T-helper 1 cell treated with Interleukin-12 subunit alpha and Interleukin-12 subunit beta and Interleukin-4 antibody, amounts not matched to agents 30 μg/mL and 1 μg/mL, for 36 hours (primary cell): Measurements from ENCODE around the gene MAEA.
"Not testable (repeated sequence)": the region's sequence is repeated elsewhere in the genome, so short reads cannot be mapped to it uniquely, and the experiment has no call there.

Source experiments
- H3K27ac Mint-ChIP-seq: one replicate; pipeline ENCODE4 v1.8.0; 2021; ENCODE audit warnings: mild to moderate bottlenecking, mixed read lengths
- H3K27me3 Mint-ChIP-seq: one replicate; pipeline ENCODE4 v1.8.0; 2021; ENCODE audit warnings: low read depth, mixed read lengths
- H3K36me3 Mint-ChIP-seq: one replicate; pipeline ENCODE4 v1.8.0; 2021; ENCODE audit warnings: low read depth, mixed read lengths
- H3K4me1 Mint-ChIP-seq: one replicate; pipeline ENCODE4 v1.8.0; 2021; ENCODE audit warnings: low read depth, mixed read lengths
- H3K4me3 Mint-ChIP-seq: one replicate; pipeline ENCODE4 v1.8.0; 2021; ENCODE audit warnings: mild to moderate bottlenecking, moderate library complexity, mixed read lengths
- H3K9me3 Mint-ChIP-seq: one replicate; pipeline ENCODE4 v1.8.0; 2021; ENCODE audit warnings: mixed read lengths

The MAEA gene

DNA sequence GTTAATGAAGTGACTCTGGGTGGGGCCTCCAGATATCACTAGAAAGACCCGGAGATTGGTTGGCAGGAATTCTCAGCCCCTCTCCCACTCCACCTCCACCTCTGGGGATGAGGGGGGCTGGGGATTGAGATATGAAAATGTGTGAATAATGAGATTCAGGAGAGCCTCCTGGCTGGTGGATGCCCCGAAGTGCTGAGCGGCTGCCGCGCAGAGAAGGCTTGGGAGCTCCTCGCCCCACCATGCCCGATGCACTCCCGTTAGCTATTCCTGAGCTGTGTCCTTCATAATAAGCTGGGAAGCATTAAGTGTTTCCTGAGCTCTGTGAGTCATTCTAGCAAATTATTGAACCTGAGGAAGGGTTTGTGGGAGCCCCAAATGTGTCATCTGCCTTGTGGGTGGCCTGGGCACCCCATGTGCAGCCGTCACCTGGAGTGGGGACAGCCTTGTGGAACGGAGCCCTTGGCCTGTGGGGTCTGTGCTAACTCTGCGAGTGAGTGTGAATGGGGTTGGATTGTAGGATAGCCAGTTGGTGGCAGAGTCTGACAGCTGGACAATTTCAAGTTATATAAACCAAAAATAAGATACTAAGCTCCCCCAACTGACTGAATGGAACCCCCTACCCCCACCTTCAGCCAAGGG lies 4.4 kb upstream of the MAEA start:
- Mint-ChIP-seq H3K9me3 (peaks cover 9% of the 10 kb centered on the region), H3K27ac (no peak overlapping the region), H3K4me1 (peaks cover 7% of the 10 kb centered on the region), H3K36me3 (peaks cover 2% of the 10 kb centered on the region), H3K27me3 (no peaks in the 10 kb centered on the region), H3K4me3 (no peak overlapping the region)

GRCh38 chr4:1285790-1286553 lies 3.7 kb upstream of the MAEA start:
- Mint-ChIP-seq H3K4me1 (peaks cover 12% of the 10 kb centered on the region), H3K27me3 (no peaks in the 10 kb centered on the region), H3K4me3 (no peak overlapping the region), H3K27ac (no peak overlapping the region), H3K9me3 (peaks cover 9% of the 10 kb centered on the region), H3K36me3 (peaks cover 2% of the 10 kb centered on the region)

GRCh38 chr4:1288786-1289185 lies 905 bp upstream of the MAEA start:
- Mint-ChIP-seq H3K4me1 (peaks cover 28% of the 10 kb centered on the region), H3K36me3 (peaks cover 9% of the 10 kb centered on the region), H3K4me3 (peak overlapping the region; percentile 79), H3K27ac (peak overlapping the region; percentile 82), H3K27me3 (no peaks in the 10 kb centered on the region), H3K9me3 (peaks cover 5% of the 10 kb centered on the region)

DNA sequence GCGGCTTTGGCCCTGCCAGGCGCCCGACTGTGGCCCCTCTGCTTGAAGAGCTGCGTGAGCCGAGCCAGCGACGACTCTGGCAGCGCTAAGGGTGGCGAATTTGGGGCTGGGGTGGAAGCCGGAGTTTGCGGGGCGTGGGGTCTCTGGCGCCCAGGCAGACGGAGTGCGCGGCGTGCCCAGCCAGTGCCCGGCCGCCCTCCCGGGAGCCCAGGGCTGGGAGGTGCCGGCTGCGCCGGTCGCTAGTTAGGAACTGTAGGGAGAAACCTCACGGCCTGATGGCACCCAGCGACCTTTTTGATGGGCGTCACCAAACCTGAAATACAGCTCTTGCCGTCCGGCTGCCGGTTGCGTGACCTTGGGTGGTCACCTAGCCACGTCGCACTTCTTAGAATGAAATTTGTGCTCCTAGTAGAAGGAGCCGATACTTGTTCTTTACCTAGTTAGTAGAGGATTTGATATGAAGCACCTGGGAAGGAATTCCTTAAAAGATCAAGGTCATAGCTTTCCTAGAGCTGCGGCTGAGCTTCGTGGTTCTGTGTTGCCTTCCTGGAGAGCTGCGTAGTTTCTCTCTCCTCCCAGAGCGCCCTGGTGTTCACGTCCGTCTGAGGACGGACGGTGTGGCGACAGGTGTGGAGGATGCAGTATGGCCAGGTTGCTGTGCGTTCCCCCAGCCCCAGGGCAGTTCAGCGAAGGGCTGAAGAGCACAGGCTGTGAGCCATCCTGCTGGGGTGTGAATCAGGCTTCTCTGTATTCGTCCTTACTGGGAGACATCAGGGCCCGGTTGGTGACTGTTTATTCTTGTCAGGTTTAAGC lies 680 bp downstream of the MAEA start:
- peaks cover 5% of the 10 kb centered on the region for H3K9me3 Mint-ChIP-seq
- peak overlapping the region; percentile 79 for H3K27ac Mint-ChIP-seq
- H3K27me3 Mint-ChIP-seq, result no peaks in the 10 kb centered on the region
- peak overlapping the region; percentile 87 for H3K4me3 Mint-ChIP-seq
- peaks cover 9% of the 10 kb centered on the region for H3K36me3 Mint-ChIP-seq
- peaks cover 29% of the 10 kb centered on the region for H3K4me1 Mint-ChIP-seq

GRCh38 chr4:1291091-1291490 lies 1.4 kb downstream of the MAEA start:
- Mint-ChIP-seq H3K4me1 (peaks cover 29% of the 10 kb centered on the region), H3K27me3 (no peaks in the 10 kb centered on the region), H3K4me3 (peak overlapping the region; percentile 87), H3K36me3 (peaks cover 9% of the 10 kb centered on the region), H3K27ac (peak overlapping the region; percentile 79), H3K9me3 (peaks cover 4% of the 10 kb centered on the region)

DNA sequence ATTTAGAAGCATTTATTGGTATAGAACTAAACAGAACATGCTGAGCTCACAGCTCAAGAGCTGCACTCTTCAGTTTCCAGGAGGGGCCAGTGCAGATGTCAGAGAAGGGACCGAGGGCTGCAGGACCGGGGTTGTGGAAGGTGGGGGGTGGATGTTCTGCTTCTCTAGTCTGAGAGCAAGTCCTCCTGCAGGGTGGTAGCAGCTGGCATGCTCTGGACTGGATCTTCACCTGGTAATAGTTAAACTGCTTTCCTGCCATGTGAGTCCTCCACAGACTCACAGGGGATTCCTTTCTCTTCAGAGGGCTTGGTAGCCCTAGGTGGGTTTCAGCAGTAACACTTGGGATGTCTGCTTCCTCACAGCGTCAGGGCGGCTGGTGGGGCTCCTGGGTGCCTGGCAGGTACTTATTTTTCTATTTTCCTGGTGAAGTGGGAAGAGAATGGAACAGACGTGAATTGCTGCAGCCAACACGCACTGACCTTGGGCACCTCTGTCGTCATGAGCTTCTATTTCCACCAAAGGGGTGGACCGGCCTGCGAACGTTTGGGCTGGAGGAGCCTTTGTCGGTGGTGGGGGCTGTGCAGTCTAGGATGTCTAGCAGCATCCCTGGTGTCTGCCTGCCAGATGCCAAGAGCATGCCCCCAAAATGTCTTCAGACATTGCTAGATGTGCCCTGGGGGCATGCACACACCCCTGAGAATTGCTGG lies 2.5 kb downstream of the MAEA start:
- H3K27me3 Mint-ChIP-seq, result no peaks in the 10 kb centered on the region
- H3K4me3 Mint-ChIP-seq, result peak overlapping the region; percentile 28
- no peak overlapping the region for H3K27ac Mint-ChIP-seq
- H3K36me3 Mint-ChIP-seq, result peaks cover 6% of the 10 kb centered on the region
- no peaks in the 10 kb centered on the region for H3K9me3 Mint-ChIP-seq
- H3K4me1 Mint-ChIP-seq, result peaks cover 34% of the 10 kb centered on the region

- not testable (repeated sequence) for H3K27ac Mint-ChIP-seq, H3K36me3 Mint-ChIP-seq
- H3K4me1 Mint-ChIP-seq, result peaks cover 36% of the 10 kb centered on the region
Measured at GRCh38 chr4:1292703-1293011, 3.0 kb downstream of the MAEA start.

GRCh38 chr4:1293531-1293941 lies 3.8 kb downstream of the MAEA start:
- H3K36me3 Mint-ChIP-seq, result peaks cover 14% of the 10 kb centered on the region
- no peaks in the 10 kb centered on the region for H3K27me3 Mint-ChIP-seq
- no peak overlapping the region for H3K4me3 Mint-ChIP-seq
- H3K9me3 Mint-ChIP-seq, result no peaks in the 10 kb centered on the region
- peak overlapping the region; percentile 15 for H3K27ac Mint-ChIP-seq
- peaks cover 37% of the 10 kb centered on the region for H3K4me1 Mint-ChIP-seq

More at GRCh38 chr4:1292703-1293011, 3.0 kb downstream of the MAEA start:
- H3K4me3 Mint-ChIP-seq, H3K27me3 Mint-ChIP-seq, H3K9me3 Mint-ChIP-seq: not testable (repeated sequence)

- H3K27ac Mint-ChIP-seq, result no peak overlapping the region
Measured at GRCh38 chr4:1293991-1294390, 4.3 kb downstream of the MAEA start.

GRCh38 chr4:1294424-1294823 lies 4.7 kb downstream of the MAEA start:
- Mint-ChIP-seq H3K4me1 (peaks cover 36% of the 10 kb centered on the region), H3K27me3 (no peaks in the 10 kb centered on the region), H3K4me3 (no peak overlapping the region), H3K27ac (no peak overlapping the region), H3K9me3 (no peaks in the 10 kb centered on the region), H3K36me3 (peaks cover 16% of the 10 kb centered on the region)

More at GRCh38 chr4:1293991-1294390, 4.3 kb downstream of the MAEA start:
- Mint-ChIP-seq H3K36me3 (peaks cover 14% of the 10 kb centered on the region), H3K27me3 (no peaks in the 10 kb centered on the region), H3K4me1 (peaks cover 33% of the 10 kb centered on the region), H3K4me3 (no peak overlapping the region), H3K9me3 (no peaks in the 10 kb centered on the region)

GRCh38 chr4:1294891-1295290 lies 5.2 kb downstream of the MAEA start:
- H3K4me1 Mint-ChIP-seq, result peaks cover 38% of the 10 kb centered on the region
- H3K27ac Mint-ChIP-seq, result no peak overlapping the region
- peaks cover 19% of the 10 kb centered on the region for H3K36me3 Mint-ChIP-seq
- no peaks in the 10 kb centered on the region for H3K27me3 Mint-ChIP-seq
- no peaks in the 10 kb centered on the region for H3K9me3 Mint-ChIP-seq
- H3K4me3 Mint-ChIP-seq, result no peak overlapping the region

DNA sequence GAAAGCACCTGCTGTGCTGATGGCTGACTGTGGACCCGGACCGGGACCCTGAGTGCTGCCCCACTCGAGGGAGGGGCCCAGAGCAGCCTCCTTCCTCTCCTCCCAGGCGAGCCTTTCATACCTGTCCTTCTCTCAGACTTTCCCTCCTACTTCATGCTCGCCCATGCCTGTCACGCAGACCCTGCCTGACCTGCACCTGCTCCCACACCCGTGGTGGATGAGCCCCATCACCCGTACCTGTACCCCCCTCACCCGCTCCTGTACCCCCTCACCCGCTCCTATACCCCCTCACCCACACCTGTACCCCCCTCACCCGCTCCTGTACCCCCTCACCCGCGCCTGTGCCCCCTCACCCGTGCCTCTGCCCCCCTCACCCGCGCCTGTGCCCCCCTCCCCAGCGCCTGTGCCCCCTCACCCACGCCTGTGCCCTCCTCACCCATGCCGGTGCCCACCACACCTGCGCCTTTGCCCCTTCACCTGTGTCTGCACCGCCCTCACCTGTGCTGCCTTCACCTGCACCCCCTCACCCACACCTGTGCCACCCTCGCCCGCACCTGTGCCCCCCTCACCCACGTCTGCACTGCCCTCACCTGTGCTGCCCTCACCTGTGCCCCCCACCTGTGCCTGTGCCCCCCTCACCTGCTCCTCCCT lies 5.8 kb downstream of the MAEA start:
- H3K4me1 Mint-ChIP-seq, result peaks cover 37% of the 10 kb centered on the region
- H3K27ac Mint-ChIP-seq, result no peak overlapping the region
- H3K4me3 Mint-ChIP-seq, result no peak overlapping the region
- H3K36me3 Mint-ChIP-seq, result peaks cover 22% of the 10 kb centered on the region
- H3K27me3 Mint-ChIP-seq, result no peaks in the 10 kb centered on the region
- no peaks in the 10 kb centered on the region for H3K9me3 Mint-ChIP-seq

DNA sequence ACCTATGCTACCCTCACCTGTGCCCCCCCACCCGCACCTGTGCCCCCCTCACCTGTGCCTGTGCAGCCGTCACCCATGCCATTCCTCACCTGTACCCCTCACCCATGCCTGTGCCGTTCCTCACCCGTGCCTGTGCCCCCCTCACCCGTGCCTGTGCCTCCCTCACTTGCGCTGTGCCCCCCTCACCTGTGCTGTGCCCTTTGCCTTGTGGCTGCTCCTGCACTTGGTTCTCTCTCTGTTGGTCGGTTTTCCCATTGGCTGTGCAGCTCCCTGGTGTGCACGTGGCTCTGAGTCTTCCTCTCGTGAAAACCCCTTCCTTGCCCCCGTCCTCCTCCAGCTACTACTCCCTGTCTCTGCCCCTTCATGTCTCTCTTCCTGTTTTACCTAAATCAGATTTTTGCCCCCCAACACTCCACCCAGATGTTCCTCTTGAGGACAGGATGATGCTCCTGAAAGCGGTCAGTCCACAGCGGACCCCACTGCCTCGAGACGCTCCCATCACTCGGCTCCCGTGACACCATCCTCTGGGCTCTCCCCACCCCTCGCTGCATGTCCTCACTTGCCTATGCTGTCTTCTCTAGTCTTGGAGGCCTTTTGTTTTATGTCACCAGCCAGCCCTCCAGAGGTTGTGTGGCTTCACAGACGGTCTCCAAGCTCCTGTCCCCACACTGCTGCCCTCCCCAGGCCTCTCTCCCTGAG lies 6.8 kb downstream of the MAEA start:
- H3K4me1 Mint-ChIP-seq, result peaks cover 33% of the 10 kb centered on the region
- no peaks in the 10 kb centered on the region for H3K27me3 Mint-ChIP-seq
- H3K9me3 Mint-ChIP-seq, result no peaks in the 10 kb centered on the region
- H3K27ac Mint-ChIP-seq, result no peak overlapping the region
- H3K36me3 Mint-ChIP-seq, result peaks cover 27% of the 10 kb centered on the region
- no peak overlapping the region for H3K4me3 Mint-ChIP-seq
